OCI-LY3 (cell line): ENCODE data around the gene BPTF.
"Not testable (repeated sequence)": the region's sequence is repeated elsewhere in the genome, so short reads cannot be mapped to it uniquely, and the experiment has no call there.

Source experiments
- H2AFZ ChIP-seq: fragments of 200-600, 300-600 bp; shearing (Covaris generic); 2 replicates; pipeline ENCODE4 v1.6.0; 2014; ENCODE audit warnings: antibody characterized with exemption, low read depth, low read length
- H3K27ac ChIP-seq: fragments of 200-600, 300-600 bp; sonication (generic); 2 replicates; pipeline ENCODE4 v1.5.1; 2014; ENCODE audit warnings: mild to moderate bottlenecking, low read length, moderate library complexity, mixed read lengths
- H3K27me3 ChIP-seq: fragments of 200-600, 300-600 bp; sonication (generic); 2 replicates; pipeline ENCODE4 v1.6.1; 2014; ENCODE audit warnings: low read depth, low read length, mixed read lengths
- H3K36me3 ChIP-seq: fragments of 200-600, 300-600 bp; sonication (generic); replicated peaks from 2 replicates; pipeline ENCODE3; 2014; ENCODE audit warnings: low read depth, low read length, mixed read lengths
- H3K4me1 ChIP-seq: fragments of 300-600, 200-600 bp; sonication (generic); 2 replicates; pipeline ENCODE4 v1.6.1; 2014; ENCODE audit warnings: low read length, mixed read lengths
- H3K4me2 ChIP-seq: fragments of 200-600, 300-600 bp; sonication (generic); 2 replicates; pipeline ENCODE4 v1.6.1; 2014; ENCODE audit warnings: low read length, mixed read lengths
- H3K4me3 ChIP-seq: fragments of 300-600, 200-600 bp; sonication (generic); 2 replicates; pipeline ENCODE4 v1.5.1; 2014; ENCODE audit warnings: antibody characterized with exemption, mild to moderate bottlenecking, low read length, moderate library complexity
- H3K79me2 ChIP-seq: fragments of 300-600, 200-600 bp; shearing (Covaris generic); 2 replicates; pipeline ENCODE4 v1.6.1; 2014; ENCODE audit warnings: mild to moderate bottlenecking, low read length, mixed read lengths
- H3K9ac ChIP-seq: fragments of 300-600, 200-600 bp; shearing (Covaris generic); 2 replicates; pipeline ENCODE4 v1.6.0; 2014; ENCODE audit warnings: mild to moderate bottlenecking, low read length, moderate library complexity
- H3K9me3 ChIP-seq: fragments of 200-600, 300-600 bp; shearing (Covaris generic); 2 replicates; pipeline ENCODE4 v1.6.1; 2014; ENCODE audit warnings: low read length, mixed read lengths; ENCODE audit not compliant: insufficient read depth
- H4K20me1 ChIP-seq: fragments of 200-600, 300-600 bp; sonication (generic); 2 replicates; pipeline ENCODE4 v1.6.1; 2016; ENCODE audit warnings: low read length, mixed read lengths; ENCODE audit not compliant: insufficient read depth
- EZH2phosphoT487 ChIP-seq: fragments of 200-600 bp; shearing (Covaris generic); IDR thresholded peaks from 2 replicates; pipeline ENCODE4 v1.6.1; 2018; ENCODE audit warnings: antibody characterized with exemption, mixed run types, low read depth
- TF ChIP-seq, protein P1 (sequence below): fragments of 200-600, 300-600 bp; sonication (generic); IDR thresholded peaks from 2 replicates; pipeline ENCODE4 v1.5.1; 2014; ENCODE audit warnings: antibody characterized with exemption, low read length, low read depth

BPTF gene

DNA sequence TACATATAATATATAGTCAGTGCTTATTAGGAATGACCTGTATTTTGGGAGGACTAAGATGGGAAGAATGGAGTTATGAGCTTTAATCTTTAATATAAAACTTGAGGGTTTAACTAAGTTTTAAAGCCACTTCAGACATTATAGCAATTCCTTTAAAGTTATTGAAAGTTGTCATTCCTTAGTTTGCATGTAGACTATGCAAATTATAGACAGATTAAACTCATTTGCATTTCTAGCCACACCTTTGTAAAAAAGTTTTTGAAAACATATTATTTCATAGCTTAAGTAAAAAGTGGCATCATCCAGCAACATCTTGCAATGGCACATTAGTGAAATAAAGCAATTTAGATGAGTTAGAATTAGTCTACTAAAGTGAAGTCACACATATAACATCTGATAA, 121.2 kb downstream of the BPTF start:
- H3K36me3 ChIP-seq: peaks cover 64% of the 10 kb centered on the region

GRCh38 chr17:67947325-67947813, 122.1 kb downstream of the BPTF start:
- no peak overlapping the region for H3K9ac ChIP-seq
- H3K27me3 ChIP-seq: no peaks in the 10 kb centered on the region
- H4K20me1 ChIP-seq: no peaks in the 10 kb centered on the region
- no peaks in the 10 kb centered on the region for H3K79me2 ChIP-seq
- H2AFZ ChIP-seq: no peak overlapping the region
- H3K27ac ChIP-seq: no peak overlapping the region
- no peaks in the 10 kb centered on the region for H3K4me1 ChIP-seq
- no peak overlapping the region for H3K4me2 ChIP-seq
- H3K36me3 ChIP-seq: peaks cover 59% of the 10 kb centered on the region
- TF ChIP-seq, protein P1, sequence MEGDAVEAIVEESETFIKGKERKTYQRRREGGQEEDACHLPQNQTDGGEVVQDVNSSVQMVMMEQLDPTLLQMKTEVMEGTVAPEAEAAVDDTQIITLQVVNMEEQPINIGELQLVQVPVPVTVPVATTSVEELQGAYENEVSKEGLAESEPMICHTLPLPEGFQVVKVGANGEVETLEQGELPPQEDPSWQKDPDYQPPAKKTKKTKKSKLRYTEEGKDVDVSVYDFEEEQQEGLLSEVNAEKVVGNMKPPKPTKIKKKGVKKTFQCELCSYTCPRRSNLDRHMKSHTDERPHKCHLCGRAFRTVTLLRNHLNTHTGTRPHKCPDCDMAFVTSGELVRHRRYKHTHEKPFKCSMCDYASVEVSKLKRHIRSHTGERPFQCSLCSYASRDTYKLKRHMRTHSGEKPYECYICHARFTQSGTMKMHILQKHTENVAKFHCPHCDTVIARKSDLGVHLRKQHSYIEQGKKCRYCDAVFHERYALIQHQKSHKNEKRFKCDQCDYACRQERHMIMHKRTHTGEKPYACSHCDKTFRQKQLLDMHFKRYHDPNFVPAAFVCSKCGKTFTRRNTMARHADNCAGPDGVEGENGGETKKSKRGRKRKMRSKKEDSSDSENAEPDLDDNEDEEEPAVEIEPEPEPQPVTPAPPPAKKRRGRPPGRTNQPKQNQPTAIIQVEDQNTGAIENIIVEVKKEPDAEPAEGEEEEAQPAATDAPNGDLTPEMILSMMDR: no peak
- no peak for TF ChIP-seq EZH2phosphoT487
- no peak overlapping the region for H3K4me3 ChIP-seq
- H3K9me3 ChIP-seq: no peaks in the 10 kb centered on the region

More for the DNA sequence above, 121.2 kb downstream of the BPTF start:
- no peak overlapping the region for H3K4me3 ChIP-seq
- no peaks in the 10 kb centered on the region for H3K4me1 ChIP-seq
- no peaks in the 10 kb centered on the region for H3K79me2 ChIP-seq
- no peak overlapping the region for H3K27ac ChIP-seq
- TF ChIP-seq EZH2phosphoT487: no peak
- TF ChIP-seq, protein P1: no peak
- H3K9ac ChIP-seq: no peak overlapping the region
- H4K20me1 ChIP-seq: no peaks in the 10 kb centered on the region
- H3K27me3 ChIP-seq: no peaks in the 10 kb centered on the region
- no peak overlapping the region for H2AFZ ChIP-seq
- H3K9me3 ChIP-seq: no peaks in the 10 kb centered on the region
- no peak overlapping the region for H3K4me2 ChIP-seq

DNA sequence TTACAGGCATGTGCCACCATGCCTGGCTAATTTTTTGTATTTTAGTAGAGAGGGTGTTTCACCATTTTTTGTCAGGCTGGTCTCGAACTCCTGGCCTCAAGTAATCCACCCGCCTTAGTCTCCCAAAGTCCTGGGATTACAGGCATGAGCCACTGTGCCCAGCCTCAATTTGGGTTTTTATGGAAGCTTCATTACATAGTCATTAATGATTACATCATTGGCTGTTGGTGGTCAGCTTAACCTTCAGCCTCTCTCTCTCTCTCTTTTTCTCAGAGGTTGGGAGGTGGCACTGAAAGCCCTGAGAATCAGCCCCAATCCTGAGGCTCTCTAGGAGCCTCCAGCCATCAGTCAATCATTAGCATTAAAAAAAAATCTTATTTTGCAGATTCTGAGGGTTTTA, 125.6 kb downstream of the BPTF start:
- H3K4me3 ChIP-seq: no peak overlapping the region
- no peak overlapping the region for H3K9ac ChIP-seq
- no peak overlapping the region for H3K27ac ChIP-seq
- no peaks in the 10 kb centered on the region for H3K27me3 ChIP-seq
- H3K9me3 ChIP-seq: no peaks in the 10 kb centered on the region
- H3K79me2 ChIP-seq: no peaks in the 10 kb centered on the region
- no peak overlapping the region for H2AFZ ChIP-seq
- H3K4me1 ChIP-seq: no peaks in the 10 kb centered on the region
- no peaks in the 10 kb centered on the region for H4K20me1 ChIP-seq
- H3K4me2 ChIP-seq: no peak overlapping the region
- H3K36me3 ChIP-seq: peaks cover 26% of the 10 kb centered on the region
- TF ChIP-seq, protein P1: no peak
- no peak for TF ChIP-seq EZH2phosphoT487

DNA sequence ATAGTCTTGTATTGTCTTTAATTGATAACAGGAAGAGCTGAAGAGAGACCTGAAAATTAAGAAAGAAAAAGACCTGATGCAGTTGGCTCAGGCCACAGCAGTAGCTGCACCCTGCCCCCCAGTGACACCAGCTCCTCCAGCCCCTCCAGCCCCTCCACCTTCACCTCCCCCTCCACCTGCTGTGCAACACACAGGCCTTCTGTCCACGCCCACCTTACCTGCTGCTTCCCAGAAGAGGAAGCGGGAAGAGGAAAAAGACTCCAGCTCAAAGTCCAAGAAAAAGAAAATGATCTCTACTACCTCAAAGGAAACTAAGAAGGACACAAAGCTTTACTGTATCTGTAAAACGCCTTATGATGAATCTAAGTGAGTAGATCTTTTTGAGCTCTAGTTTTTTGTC, 134.2 kb downstream of the BPTF start:
- Histone ChIP-seq H3K27ac (no peak overlapping the region), H2AFZ (no peak overlapping the region), H3K9ac (no peak overlapping the region), H3K4me1 (no peaks in the 10 kb centered on the region), H3K27me3 (no peaks in the 10 kb centered on the region), H4K20me1 (no peaks in the 10 kb centered on the region), H3K4me3 (no peak overlapping the region), H3K79me2 (no peaks in the 10 kb centered on the region), H3K36me3 (peaks cover 10% of the 10 kb centered on the region), H3K9me3 (no peaks in the 10 kb centered on the region), H3K4me2 (no peak overlapping the region)
- TF ChIP-seq, protein P1: no peak
- TF ChIP-seq EZH2phosphoT487: no peak

DNA sequence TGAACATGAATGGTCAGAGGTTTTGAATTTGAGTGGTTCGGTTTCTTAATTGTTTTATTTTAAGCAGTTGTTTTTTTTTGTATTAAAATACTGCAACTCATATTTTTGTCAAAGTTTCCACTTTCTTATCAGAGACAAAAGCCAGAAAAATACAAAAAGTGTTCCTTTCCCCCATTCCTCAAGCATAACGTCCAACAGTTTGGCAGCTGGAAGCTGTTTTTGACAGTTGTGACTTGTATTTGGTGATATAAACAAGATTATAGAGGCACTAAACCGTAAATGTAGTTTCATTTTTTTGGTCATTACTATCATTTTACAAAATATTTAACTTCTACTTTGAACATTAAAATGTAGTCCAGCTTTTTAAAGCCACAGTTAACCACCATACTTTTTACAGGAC, 135.0 kb downstream of the BPTF start:
- H3K4me2 ChIP-seq, H3K9ac ChIP-seq, H2AFZ ChIP-seq, H3K27me3 ChIP-seq, H4K20me1 ChIP-seq, H3K4me3 ChIP-seq, H3K9me3 ChIP-seq, H3K27ac ChIP-seq, H3K4me1 ChIP-seq, H3K79me2 ChIP-seq: not testable (repeated sequence)
- peaks cover 10% of the 10 kb centered on the region for H3K36me3 ChIP-seq

DNA sequence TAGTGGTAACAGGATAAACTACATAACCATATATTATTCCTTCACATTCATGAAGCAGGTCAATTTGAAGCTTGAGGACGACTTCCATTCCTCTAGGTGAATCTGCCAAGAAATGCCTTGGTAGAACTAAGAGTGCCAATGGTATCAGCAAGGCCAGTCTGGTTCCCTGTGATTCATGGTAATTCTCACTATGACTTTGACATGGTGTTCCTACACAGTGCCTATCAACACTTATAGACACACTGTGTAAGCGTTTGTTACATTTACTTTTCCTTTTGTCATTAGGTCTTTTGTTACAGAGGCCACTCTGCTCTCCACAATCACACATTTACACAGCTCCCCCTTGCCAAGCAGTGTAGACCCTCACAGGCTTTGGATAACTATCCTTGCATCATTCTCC, 136.9 kb downstream of the BPTF start:
- not testable (repeated sequence) for H4K20me1 ChIP-seq, H3K27me3 ChIP-seq, H3K9me3 ChIP-seq, H3K4me3 ChIP-seq, H3K4me1 ChIP-seq, H3K79me2 ChIP-seq, H3K27ac ChIP-seq, H2AFZ ChIP-seq, H3K4me2 ChIP-seq, H3K9ac ChIP-seq
- peaks cover 17% of the 10 kb centered on the region for H3K36me3 ChIP-seq
